CD8-positive, alpha-beta memory T cell (primary cell): ENCODE results near the gene MYADML2. TPM values are rescaled to one million over a fixed set of nuclear protein-coding genes. Genes with fewer than 3 reads are reported as not detected.
"Not testable (repeated sequence)": the region's sequence is repeated elsewhere in the genome, so short reads cannot be mapped to it uniquely, and the experiment has no call there.

Experiments
- CTCF ChIA-PET: fragments of 350-600 bp; sonication (Branson Sonifier 250); formaldehyde crosslinking; loops from one replicate; lab custom pipeline; 2021; ENCODE audit warnings: antibody characterized with exemption; lab: Charles Lee
- POLR2A ChIA-PET: fragments of 350-600 bp; sonication (Branson Sonifier 250); formaldehyde crosslinking; loops from one replicate; lab custom pipeline; 2021; ENCODE audit warnings: antibody characterized with exemption; lab: Charles Lee
- DNase-seq, 5 donors: peaks; one replicate each; pipeline versions ENCODE4 v3.0.0 to v3.0.0-alpha.2; 2020 to 2022; ENCODE audit warnings: mixed read lengths in 1 of 5
- H3K27ac ChIP-seq: one replicate; pipeline ENCODE4 v1.7.0; 2013; ENCODE audit warnings: low read depth, mild to moderate bottlenecking, low read length, moderate library complexity
- H3K27me3 ChIP-seq: 2 replicates; pipeline ENCODE4 v1.7.0; 2013; ENCODE audit warnings: low read length, mild to moderate bottlenecking; ENCODE audit not compliant: insufficient read depth, poor library complexity, severe bottlenecking
- H3K36me3 ChIP-seq: 2 replicates; pipeline ENCODE4 v1.7.0; 2013; ENCODE audit warnings: mild to moderate bottlenecking, low read length, moderate library complexity; ENCODE audit not compliant: insufficient read depth
- H3K4me1 ChIP-seq: 2 replicates; pipeline ENCODE4 v1.7.0; 2013; ENCODE audit warnings: mild to moderate bottlenecking, low read length, moderate library complexity; ENCODE audit not compliant: insufficient read depth
- H3K4me3 ChIP-seq: 2 replicates; pipeline ENCODE4 v1.7.0; 2013; ENCODE audit warnings: mild to moderate bottlenecking, low read length
- H3K9me3 ChIP-seq: 2 replicates; pipeline ENCODE4 v1.7.0; 2013; ENCODE audit warnings: mild to moderate bottlenecking, low read length
- H3K27ac Mint-ChIP-seq, 8 donors: one replicate each; pipeline ENCODE4 v1.8.0; 2020 to 2021; ENCODE audit warnings: mixed read lengths in 8 of 8, mild to moderate bottlenecking in 6 of 8, inconsistent platforms in 3 of 8, moderate library complexity in 3 of 8
- H3K27me3 Mint-ChIP-seq, 2 donors: one replicate each; pipeline ENCODE4 v1.8.0; 2020 to 2021; ENCODE audit warnings: mixed read lengths in 2 of 2, mild to moderate bottlenecking in 1 of 2, moderate library complexity in 1 of 2
- H3K36me3 Mint-ChIP-seq, 3 donors: one replicate each; pipeline ENCODE4 v1.8.0; 2020 to 2021; ENCODE audit warnings: mixed read lengths in 3 of 3, inconsistent platforms in 1 of 3, mild to moderate bottlenecking in 1 of 3
- H3K4me1 Mint-ChIP-seq, 3 donors: one replicate each; pipeline ENCODE4 v1.8.0; 2020 to 2021; ENCODE audit warnings: mixed read lengths in 3 of 3, inconsistent platforms in 1 of 3, mild to moderate bottlenecking in 1 of 3
- H3K4me3 Mint-ChIP-seq, 7 donors: one replicate each; pipeline ENCODE4 v1.8.0; 2020 to 2021; ENCODE audit warnings: mixed read lengths in 7 of 7, mild to moderate bottlenecking in 6 of 7, moderate library complexity in 4 of 7, inconsistent platforms in 2 of 7
- H3K9me3 Mint-ChIP-seq, 5 donors: one replicate each; pipeline ENCODE4 v1.8.0; 2020 to 2022; ENCODE audit warnings: mixed read lengths in 5 of 5, mild to moderate bottlenecking in 3 of 5, moderate library complexity in 2 of 5, inconsistent platforms in 1 of 5
- polyA plus RNA-seq: library from polyadenylated mRNA; unstranded; fragments of 300-500 nt; fragmentation: Illumina TruSeq; gene quantifications from one replicate; pipeline ENCODE4 v1.2.3, GENCODE V29; 2021
- total RNA-seq, 2 experiments: library from RNA; stranded (reverse); gene quantifications; one replicate each; pipeline ENCODE4 v1.2.3, GENCODE V29; 2021

MYADML2 gene
- total and polyA plus RNA-seq, 3 experiments from 2014 or later = not detected

GRCh38 chr17:81918832-81919545, 28.0 kb downstream of the MYADML2 start:
- Mint-ChIP-seq H3K4me3 (peak overlapping the region in 6 of 7 donors; percentile 12 to 96 (median 78)), H3K27me3 (no peaks in the 10 kb centered on the region), H3K27ac (peak overlapping the region in 7 of 8 donors; percentile 50 to 93 (median 85)), H3K36me3 (peaks cover 0 to 36% (median 0%) of the 10 kb centered on the region in 3 donors), H3K4me1 (peaks cover 20 to 29% (median 22%) of the 10 kb centered on the region in 3 donors), H3K9me3 (no peaks in the 10 kb centered on the region)
- ChIA-PET POLR2A (interaction anchor here (0.5 kb wide), 1 partner anchor 247 kb away, joined by 3 read pairs; no protein-coding TSS in a partner anchor), CTCF (interaction anchor here (1.0 kb wide), 1 partner anchor 50 kb away, joined by 3 read pairs; no protein-coding TSS in a partner anchor)
- Histone ChIP-seq H3K4me1 (peaks cover 19% of the 10 kb centered on the region), H3K27me3 (no peaks in the 10 kb centered on the region), H3K36me3 (peaks cover 19% of the 10 kb centered on the region), H3K9me3 (no peaks in the 10 kb centered on the region), H3K4me3 (no peak overlapping the region), H3K27ac (no peak overlapping the region)
- DNase-seq = no peak

- POLR2A ChIA-PET = not testable (repeated sequence)
Measured at GRCh38 chr17:81918333-81918669, 28.7 kb downstream of the MYADML2 start.

GRCh38 chr17:81917565-81918332, 29.3 kb downstream of the MYADML2 start, which contains the start of gene SIRT7:
TSS of gene SIRT7 (minus strand) at chr17:81918176. CDS start at chr17:81918131, 45 bp downstream.
- Histone ChIP-seq H3K4me1 (peaks cover 19% of the 10 kb centered on the region), H3K27me3 (no peaks in the 10 kb centered on the region), H3K4me3 (peak within 1 kb of the TSS; percentile 64), H3K36me3 (peaks cover 31% of the 10 kb centered on the region), H3K27ac (peak within 1 kb of the TSS; percentile 65), H3K9me3 (no peaks in the 10 kb centered on the region)
- CTCF ChIA-PET = interaction anchor here (1.2 to 1.4 kb wide), 3 partner anchors 8 to 46 kb away, joined by 3 to 6 read pairs (median 3); no protein-coding TSS in a partner anchor
- H3K4me3 Mint-ChIP-seq = peak within 1 kb of the TSS; percentile 86 to 96 (median 90)
- POLR2A ChIA-PET = interaction anchor here (0.9 to 1.1 kb wide), 3 partner anchors 9 to 59 kb away, joined by 3 to 8 read pairs (median 4); partner anchors contain the start of gene ASPSCR1
- H3K4me1 Mint-ChIP-seq = peaks cover 22 to 36% (median 22%) of the 10 kb centered on the region in 3 donors
- peak; percentile 75 to 91 (median 78) for DNase-seq
- peaks cover 0 to 47% (median 6%) of the 10 kb centered on the region in 3 donors for H3K36me3 Mint-ChIP-seq
- H3K27ac Mint-ChIP-seq = peak within 1 kb of the TSS; percentile 70 to 93 (median 86)
- no peaks in the 10 kb centered on the region for H3K9me3 Mint-ChIP-seq
- no peaks in the 10 kb centered on the region for H3K27me3 Mint-ChIP-seq

More at GRCh38 chr17:81918333-81918669, 28.7 kb downstream of the MYADML2 start:
- peak overlapping the region; percentile 86 to 96 (median 90) for H3K4me3 Mint-ChIP-seq
- H3K27ac ChIP-seq, H3K9me3 ChIP-seq, H3K9me3 Mint-ChIP-seq, H3K4me3 ChIP-seq, H3K27me3 Mint-ChIP-seq, H3K27me3 ChIP-seq, CTCF ChIA-PET, DNase-seq: not testable (repeated sequence)
- Histone ChIP-seq H3K36me3 (peaks cover 26% of the 10 kb centered on the region), H3K4me1 (peaks cover 19% of the 10 kb centered on the region)
- peaks cover 20 to 30% (median 22%) of the 10 kb centered on the region in 3 donors for H3K4me1 Mint-ChIP-seq
- H3K36me3 Mint-ChIP-seq = peaks cover 0 to 43% (median 3%) of the 10 kb centered on the region in 3 donors
- peak overlapping the region; percentile 70 to 93 (median 86) for H3K27ac Mint-ChIP-seq

- peak overlapping the region; percentile 64 for H3K4me3 ChIP-seq
- Mint-ChIP-seq H3K27ac (peak overlapping the region in 7 of 8 donors; percentile 11 to 84 (median 54)), H3K9me3 (no peaks in the 10 kb centered on the region), H3K36me3 (peaks cover 0 to 59% (median 6%) of the 10 kb centered on the region in 3 donors), H3K4me3 (peak overlapping the region; percentile 83 to 96 (median 87)), H3K4me1 (peaks cover 22 to 44% (median 23%) of the 10 kb centered on the region in 3 donors), H3K27me3 (no peaks in the 10 kb centered on the region)
- no peak for DNase-seq
- H3K27me3 ChIP-seq = no peaks in the 10 kb centered on the region
- H3K9me3 ChIP-seq = no peaks in the 10 kb centered on the region
- peaks cover 25% of the 10 kb centered on the region for H3K4me1 ChIP-seq
- H3K36me3 ChIP-seq = peaks cover 32% of the 10 kb centered on the region
- peak overlapping the region; percentile 65 for H3K27ac ChIP-seq
- ChIA-PET CTCF (interaction anchor here (1.2 to 1.5 kb wide), 4 partner anchors 10 to 44 kb away, joined by 3 to 6 read pairs (median 4); partner anchors contain the start of gene MAFG), POLR2A (interaction anchor here (1.0 to 1.1 kb wide), 3 partner anchors 10 to 43 kb away, joined by 3 to 8 read pairs (median 4); no protein-coding TSS in a partner anchor)
Measured at GRCh38 chr17:81916234-81917001, 30.6 kb downstream of the MYADML2 start.

- Mint-ChIP-seq H3K27ac (peak overlapping the region in 1 of 8 donors; percentile 27), H3K4me1 (peaks cover 22 to 48% (median 23%) of the 10 kb centered on the region in 3 donors), H3K36me3 (peaks cover 0 to 59% (median 6%) of the 10 kb centered on the region in 3 donors), H3K4me3 (peak overlapping the region in 2 of 7 donors; percentile 13 to 19), H3K9me3 (no peaks in the 10 kb centered on the region), H3K27me3 (no peaks in the 10 kb centered on the region)
- H3K4me3 ChIP-seq = no peak overlapping the region
- peaks cover 30% of the 10 kb centered on the region for H3K4me1 ChIP-seq
- H3K27me3 ChIP-seq = no peaks in the 10 kb centered on the region
- no peaks in the 10 kb centered on the region for H3K9me3 ChIP-seq
- no peak for DNase-seq
- ChIA-PET POLR2A (no interaction called here), CTCF (interaction anchor here (1.5 kb wide), 1 partner anchor 13 kb away, joined by 5 read pairs; the partner anchor contains the start of gene MAFG)
- no peak overlapping the region for H3K27ac ChIP-seq
- H3K36me3 ChIP-seq = peaks cover 32% of the 10 kb centered on the region
Measured at GRCh38 chr17:81915331-81915730, 31.7 kb downstream of the MYADML2 start.

GRCh38 chr17:81914103-81914850, 32.8 kb downstream of the MYADML2 start:
- Mint-ChIP-seq H3K36me3 (peaks cover 0 to 59% (median 6%) of the 10 kb centered on the region in 3 donors), H3K27ac (no peak overlapping the region), H3K4me3 (no peak overlapping the region), H3K4me1 (peaks cover 22 to 56% (median 26%) of the 10 kb centered on the region in 3 donors), H3K9me3 (no peaks in the 10 kb centered on the region), H3K27me3 (no peaks in the 10 kb centered on the region)
- H3K4me3 ChIP-seq = no peak overlapping the region
- no peak overlapping the region for H3K27ac ChIP-seq
- H3K36me3 ChIP-seq = peaks cover 32% of the 10 kb centered on the region
- no peaks in the 10 kb centered on the region for H3K27me3 ChIP-seq
- H3K9me3 ChIP-seq = no peaks in the 10 kb centered on the region
- ChIA-PET CTCF (no interaction called here), POLR2A (interaction anchor here (0.6 kb wide), 2 partner anchors 51 to 65 kb away, joined by 3 to 6 read pairs; no protein-coding TSS in a partner anchor)
- peaks cover 35% of the 10 kb centered on the region for H3K4me1 ChIP-seq
- DNase-seq = no peak
